HCT116 (cell line): ENCODE results near the gene ARGLU1. TPM values are rescaled to one million over a fixed set of nuclear protein-coding genes. Genes with fewer than 3 reads are reported as not detected.
A peak's percentile ranks its signal among the peaks of the same experiment; 100 is the strongest.

Experiments used
- ATAC-seq: fragments of 200-7000 bp; cut with Tn5 transposase; 2 replicates; pipeline ENCODE4 v1.9.1; 2020; ENCODE audit warnings: mild to moderate bottlenecking, moderate library complexity
- BruUV-seq: library from RNA; stranded (reverse); fragments of 400-500 nt; replicated peaks from 2 replicates; lab custom pipeline; 2021; lab: Mats Ljungman, UMichigan
- CTCF ChIA-PET: fragments of 300-600 bp; sonication (Branson Sonifier 250); formaldehyde crosslinking; loops from one replicate; lab custom pipeline; 2021; ENCODE audit warnings: antibody characterized with exemption; lab: Charles Lee
- POLR2A ChIA-PET: fragments of 300-600, 350-600 bp; sonication (Branson Sonifier 250); formaldehyde crosslinking; loops from one replicate; lab custom pipeline; 2021; ENCODE audit warnings: antibody characterized with exemption; lab: Charles Lee
- RAD21 ChIA-PET, 2 experiments: fragments of 300-600 bp; sonication (Branson Sonifier 250); formaldehyde crosslinking; loops; one replicate each; lab custom pipeline; 2023; ENCODE audit warnings: low total read pairs in 2 of 2; ENCODE audit not compliant: uncharacterized antibody in 2 of 2, unreplicated experiment in 2 of 2, low non-redundant PET in 1 of 2; lab: Charles Lee
- DNase-seq: peaks from one replicate; pipeline ENCODE4 v3.0.0-alpha.2; 2010; ENCODE audit warnings: low read depth, low spot score
- H2AFZ ChIP-seq: fragments of 200-600 bp; shearing (Covaris generic), sonication (generic); 2 replicates; pipeline ENCODE4 v1.6.1; 2017; ENCODE audit warnings: low read depth, mixed run types, mixed read lengths, antibody characterized with exemption, low read length; ENCODE audit not compliant: poor library complexity, severe bottlenecking
- H3K27ac ChIP-seq: 2 replicates; pipeline ENCODE4 v1.5.1; 2012; ENCODE audit warnings: low read depth, low read length
- H3K27me3 ChIP-seq: fragments of 200-600 bp; sonication (generic); 2 replicates; pipeline ENCODE4 v1.6.1; 2016; ENCODE audit warnings: mixed run types, low read length, mixed read lengths; ENCODE audit not compliant: insufficient read depth
- H3K36me3 ChIP-seq, 2 experiments: fragments of 200-500 bp in 1 of 2; fragments of 200-600 bp in 1 of 2; sonication (Bioruptor generic) in 1 of 2; sonication (generic) in 1 of 2; 2 replicates each; pipeline versions ENCODE4 v1.5.1 to v1.6.1; 2014 to 2016; ENCODE audit warnings: low read length in 2 of 2, inconsistent platforms in 1 of 2, mixed read lengths in 1 of 2, mixed run types in 1 of 2; ENCODE audit not compliant: insufficient read depth in 2 of 2, control insufficient read depth in 1 of 2
- H3K4me1 ChIP-seq, 2 experiments: fragments of 200-600 bp in 1 of 2; sonication (generic) in 1 of 2; 2 replicates each; pipeline versions ENCODE4 v1.5.1 to v1.6.1; 2012 to 2017; ENCODE audit warnings: low read length in 2 of 2, inconsistent platforms in 1 of 2, mild to moderate bottlenecking in 1 of 2, mixed read lengths in 1 of 2, mixed run types in 1 of 2, moderate library complexity in 1 of 2; ENCODE audit not compliant: insufficient read depth in 2 of 2, control insufficient read depth in 1 of 2
- H3K4me2 ChIP-seq: fragments of 200-600 bp; sonication (generic); 2 replicates; pipeline ENCODE4 v1.6.1; 2017; ENCODE audit warnings: mixed run types, low read length, mixed read lengths
- H3K4me3 ChIP-seq, 2 experiments: fragments of 200-600 bp in 1 of 2; sonication (generic) in 1 of 2; replicated peaks in 1 of 2; 2 replicates each; pipeline ENCODE4 v1.5.1; 2011 to 2016; ENCODE audit warnings: low read length in 2 of 2, control low read depth in 1 of 2, low read depth in 1 of 2, mild to moderate bottlenecking in 1 of 2, mixed read lengths in 1 of 2, mixed run types in 1 of 2
- H3K79me2 ChIP-seq: fragments of 200-600 bp; sonication (generic); 2 replicates; pipeline ENCODE4 v1.6.1; 2017; ENCODE audit warnings: mild to moderate bottlenecking, mixed run types, low read length, moderate library complexity, mixed read lengths; ENCODE audit not compliant: insufficient read depth
- H3K9ac ChIP-seq: fragments of 200-600 bp; sonication (generic); 2 replicates; pipeline ENCODE4 v1.6.1; 2016; ENCODE audit warnings: low read length, mixed read lengths
- H3K9me2 ChIP-seq: fragments of 200-600 bp; sonication (generic), shearing (Covaris generic); 2 replicates; pipeline ENCODE4 v1.6.1; 2017; ENCODE audit warnings: mixed run types, mild to moderate bottlenecking, moderate library complexity; ENCODE audit not compliant: insufficient read depth
- H3K9me3 ChIP-seq, 2 experiments: fragments of 200-500 bp in 1 of 2; fragments of 200-600 bp in 1 of 2; sonication (Bioruptor generic) in 1 of 2; sonication (generic) in 1 of 2; 2 replicates each; pipeline ENCODE4 v1.6.1; 2014 to 2017; ENCODE audit warnings: low read length in 2 of 2, mixed read lengths in 2 of 2, inconsistent platforms in 1 of 2, low read depth in 1 of 2, mild to moderate bottlenecking in 1 of 2, mixed run types in 1 of 2, moderate library complexity in 1 of 2; ENCODE audit not compliant: control insufficient read depth in 1 of 2, insufficient read depth in 1 of 2
- H4K20me1 ChIP-seq: fragments of 200-600 bp; sonication (generic), shearing (Covaris generic); 2 replicates; pipeline ENCODE4 v1.6.1; 2017; ENCODE audit warnings: mixed run types, mild to moderate bottlenecking, moderate library complexity; ENCODE audit not compliant: insufficient read depth
- CTCF ChIP-seq, 3 experiments: fragments of 200-600 bp in 1 of 3; sonication (generic) in 1 of 3; IDR thresholded peaks in 2 of 3; conservative IDR thresholded peaks in 1 of 3; 2 replicates each; pipeline ENCODE4 v1.5.1; 2012 to 2017; ENCODE audit warnings: low read depth in 2 of 3, low read length in 2 of 3, antibody characterized with exemption in 1 of 3, borderline replicate concordance in 1 of 3, control low read depth in 1 of 3, mild to moderate bottlenecking in 1 of 3, mixed read lengths in 1 of 3, mixed run types in 1 of 3, moderate library complexity in 1 of 3; ENCODE audit not compliant: insufficient read depth in 1 of 3
- SIN3A ChIP-seq: IDR thresholded peaks from 2 replicates; pipeline ENCODE4 v1.6.1; 2012; ENCODE audit warnings: low read depth
- ZFX ChIP-seq: fragments of 450-650 bp; IDR thresholded peaks from 2 replicates; pipeline ENCODE4 v1.6.1; 2017
- intact Hi-C: fragments of 100-400 bp; cut with micrococcal nuclease; formaldehyde crosslinking; loops from 2 replicates; pipeline ENCODE4 v1.10.0; 2022
- total RNA-seq: library from RNA; stranded (reverse); gene quantifications from one replicate; pipeline ENCODE4 v1.2.1, GENCODE V29; 2021; ENCODE audit not compliant: unreplicated experiment

ARGLU1 gene
- total RNA-seq, 1 experiment from 2014 or later, result 57.8 TPM

- H3K4me1 ChIP-seq, result peaks cover 13 to 29% of the 10 kb centered on the region in 2 experiments
- H3K9me2 ChIP-seq, result no peaks in the 10 kb centered on the region
- DNase-seq, result no peak
- H2AFZ ChIP-seq, result no peak overlapping the region
- POLR2A ChIA-PET, result interaction anchor here (0.6 to 1.2 kb wide), 2 partner anchors 9 to 78 kb away, joined by 3 to 4 read pairs; no protein-coding TSS in a partner anchor
- peak overlapping the region; percentile 81 for H3K27ac ChIP-seq
- peak overlapping the region; percentile 75 for H3K9ac ChIP-seq
- RAD21 ChIA-PET, result interaction anchor here (0.7 kb wide), 2 partner anchors 451 to 930 kb away, joined by 3 to 4 read pairs; no protein-coding TSS in a partner anchor
- peaks cover 18% of the 10 kb centered on the region; the same call in 1 of the 2 replicates for H4K20me1 ChIP-seq
- H3K4me2 ChIP-seq, result peak overlapping the region; percentile 81
- H3K9me3 ChIP-seq, result no peaks in the 10 kb centered on the region
- H3K4me3 ChIP-seq, result peak overlapping the region; percentile 76 to 90
- intact Hi-C loops, result loop anchor here (1.0 to 10.0 kb wide), 8 partner anchors 437 to 1329 kb away; no protein-coding TSS in a partner anchor
- H3K79me2 ChIP-seq, result peaks cover 57% of the 10 kb centered on the region
- TF ChIP-seq SIN3A, result no peak
- TF ChIP-seq CTCF (IDR thresholded peaks at IDR 0.05 in 2 of 3, conservative IDR thresholded peaks at IDR 0.05 in 1 of 3; ENCODE audit: borderline replicate concordance in 1 of 3, insufficient read depth in 1 of 3, low read depth in 2 of 3, low read length in 2 of 3), result no peak
- peak; percentile 69 for TF ChIP-seq ZFX
- H3K36me3 ChIP-seq, result peaks cover 0 to 3% of the 10 kb centered on the region in 2 experiments; a peak in 2 of 4 replicates
- CTCF ChIA-PET, result no interaction called here
- ATAC-seq, result no peak
- BruUV-seq, result no TSS peak
- H3K27me3 ChIP-seq, result no peaks in the 10 kb centered on the region
Measured at GRCh38 chr13:106533943-106534638, 33.8 kb downstream of the ARGLU1 start.
